Mesothelial cell of epicardium (in vitro differentiated cells): ENCODE measurements around the gene COTL1. TPM values are rescaled to one million over a fixed set of nuclear protein-coding genes. Genes with fewer than 3 reads are reported as not detected.
"Not testable (repeated sequence)": the region's sequence is repeated elsewhere in the genome, so short reads cannot be mapped to it uniquely, and the experiment has no call there.

Experiments used
- DNase-seq, 2 experiments: peaks; one replicate each; pipeline ENCODE4 v3.0.0; 2021; ENCODE audit warnings: low spot score in 2 of 2; ENCODE audit not compliant: unreplicated experiment in 2 of 2
- H3K27ac Mint-ChIP-seq: 2 replicates; pipeline ENCODE4 v1.8.0; 2021; ENCODE audit warnings: mixed read lengths
- H3K27me3 Mint-ChIP-seq: 2 replicates; pipeline ENCODE4 v1.8.0; 2021; ENCODE audit warnings: low read depth, mixed read lengths
- H3K36me3 Mint-ChIP-seq: 2 replicates; pipeline ENCODE4 v1.8.0; 2021; ENCODE audit warnings: mixed read lengths
- H3K4me1 Mint-ChIP-seq: 2 replicates; pipeline ENCODE4 v1.8.0; 2021; ENCODE audit warnings: mixed read lengths
- H3K4me3 Mint-ChIP-seq: 2 replicates; pipeline ENCODE4 v1.8.0; 2021; ENCODE audit warnings: mild to moderate bottlenecking, moderate library complexity, mixed read lengths
- H3K9me3 Mint-ChIP-seq: 2 replicates; pipeline ENCODE4 v1.8.0; 2021; ENCODE audit warnings: mixed read lengths
- total RNA-seq: library from RNA; stranded (reverse); gene quantifications from 3 replicates; pipeline ENCODE4 v1.2.1, GENCODE V29; 2021
- TF ChIP-seq, protein P1 (sequence below): fragments of 200-600 bp; sonication (generic); IDR thresholded peaks from one replicate; pipeline ENCODE4 v1.5.0; 2021; ENCODE audit warnings: antibody characterized with exemption; ENCODE audit not compliant: unreplicated experiment

Gene COTL1
- total RNA-seq, 1 donor from 2014 or later: 116 TPM

DNA sequence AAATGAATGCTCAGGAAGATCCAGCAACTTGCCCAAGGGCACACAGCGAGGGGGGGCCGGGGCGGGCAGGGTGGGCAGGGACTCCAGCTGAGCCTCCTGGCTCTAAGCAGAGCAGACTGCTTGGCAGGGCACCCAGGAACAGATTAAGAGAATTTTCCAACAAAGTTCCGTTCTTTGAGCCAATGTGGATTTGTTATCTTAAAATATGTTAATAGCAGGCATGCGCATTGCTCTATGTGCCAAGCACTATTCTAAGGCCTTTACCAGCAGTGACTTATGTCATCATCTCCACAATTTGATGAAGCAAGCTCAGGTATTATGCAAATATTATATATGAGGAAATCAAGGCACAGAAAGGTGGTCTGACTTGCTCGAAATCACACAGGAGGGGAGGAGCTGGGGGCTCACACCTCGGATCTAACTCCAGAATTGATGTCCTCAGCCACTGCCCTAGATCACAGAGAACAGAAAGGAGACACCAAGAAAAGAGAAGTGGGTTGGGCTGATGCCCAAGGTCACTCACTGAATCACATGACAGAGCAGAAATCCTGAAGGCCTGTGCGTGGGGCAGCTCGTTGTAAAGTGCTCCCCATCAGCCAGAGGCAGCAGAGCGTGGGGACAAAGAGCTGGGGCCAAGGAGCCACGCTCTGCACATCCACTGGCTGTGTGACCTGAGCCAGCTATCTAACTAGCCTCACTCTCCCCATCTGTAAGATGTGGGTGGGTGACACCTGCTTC, 90.2 kb downstream of the COTL1 start:
- Mint-ChIP-seq H3K4me3 (no peak overlapping the region), H3K4me1 (peaks cover 28% of the 10 kb centered on the region), H3K27ac (peak overlapping the region; percentile 62), H3K9me3 (peaks cover 4% of the 10 kb centered on the region), H3K27me3 (no peaks in the 10 kb centered on the region), H3K36me3 (peaks cover 2% of the 10 kb centered on the region)
- TF ChIP-seq, protein P1, sequence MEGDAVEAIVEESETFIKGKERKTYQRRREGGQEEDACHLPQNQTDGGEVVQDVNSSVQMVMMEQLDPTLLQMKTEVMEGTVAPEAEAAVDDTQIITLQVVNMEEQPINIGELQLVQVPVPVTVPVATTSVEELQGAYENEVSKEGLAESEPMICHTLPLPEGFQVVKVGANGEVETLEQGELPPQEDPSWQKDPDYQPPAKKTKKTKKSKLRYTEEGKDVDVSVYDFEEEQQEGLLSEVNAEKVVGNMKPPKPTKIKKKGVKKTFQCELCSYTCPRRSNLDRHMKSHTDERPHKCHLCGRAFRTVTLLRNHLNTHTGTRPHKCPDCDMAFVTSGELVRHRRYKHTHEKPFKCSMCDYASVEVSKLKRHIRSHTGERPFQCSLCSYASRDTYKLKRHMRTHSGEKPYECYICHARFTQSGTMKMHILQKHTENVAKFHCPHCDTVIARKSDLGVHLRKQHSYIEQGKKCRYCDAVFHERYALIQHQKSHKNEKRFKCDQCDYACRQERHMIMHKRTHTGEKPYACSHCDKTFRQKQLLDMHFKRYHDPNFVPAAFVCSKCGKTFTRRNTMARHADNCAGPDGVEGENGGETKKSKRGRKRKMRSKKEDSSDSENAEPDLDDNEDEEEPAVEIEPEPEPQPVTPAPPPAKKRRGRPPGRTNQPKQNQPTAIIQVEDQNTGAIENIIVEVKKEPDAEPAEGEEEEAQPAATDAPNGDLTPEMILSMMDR: no peak
- DNase-seq: no peak

DNA sequence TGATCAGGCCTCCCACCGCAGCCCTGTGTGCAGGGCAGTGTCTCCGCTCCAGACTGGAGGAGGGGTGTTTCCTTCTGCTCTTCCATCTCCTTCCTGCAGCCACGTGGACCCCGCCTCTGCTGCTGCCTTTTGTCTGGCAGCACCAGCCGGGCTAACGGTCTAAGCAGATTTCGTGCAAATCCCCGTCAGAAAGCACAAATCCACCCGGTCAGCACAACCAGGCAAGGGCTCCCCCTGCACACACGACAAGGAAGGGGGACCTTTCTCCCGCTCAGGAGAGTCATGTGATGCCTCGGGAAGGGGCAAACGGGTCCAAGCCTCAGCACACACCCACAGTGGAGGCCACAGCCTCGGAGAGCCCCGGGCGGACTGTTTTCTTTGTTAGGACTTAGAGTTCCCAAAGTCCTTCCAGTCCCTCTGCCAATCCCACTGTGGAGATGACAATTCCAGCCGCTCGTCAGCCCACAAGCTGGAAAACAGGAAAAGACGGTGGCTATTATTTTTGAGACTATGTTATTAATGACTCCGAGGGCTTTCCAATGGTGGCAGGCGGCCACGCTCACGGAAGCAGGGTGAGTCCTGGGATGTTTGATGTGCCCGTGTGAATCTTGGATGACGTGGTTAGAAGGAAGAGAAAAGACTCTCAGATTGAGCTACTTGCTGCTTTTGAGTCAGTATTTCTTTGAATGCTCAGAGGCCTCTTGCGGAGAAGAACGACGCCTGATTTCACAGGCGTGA, 90.9 kb downstream of the COTL1 start:
- H3K9me3 Mint-ChIP-seq: peaks cover 4% of the 10 kb centered on the region
- H3K4me3 Mint-ChIP-seq: no peak overlapping the region
- H3K27ac Mint-ChIP-seq: peak overlapping the region; percentile 62

DNA sequence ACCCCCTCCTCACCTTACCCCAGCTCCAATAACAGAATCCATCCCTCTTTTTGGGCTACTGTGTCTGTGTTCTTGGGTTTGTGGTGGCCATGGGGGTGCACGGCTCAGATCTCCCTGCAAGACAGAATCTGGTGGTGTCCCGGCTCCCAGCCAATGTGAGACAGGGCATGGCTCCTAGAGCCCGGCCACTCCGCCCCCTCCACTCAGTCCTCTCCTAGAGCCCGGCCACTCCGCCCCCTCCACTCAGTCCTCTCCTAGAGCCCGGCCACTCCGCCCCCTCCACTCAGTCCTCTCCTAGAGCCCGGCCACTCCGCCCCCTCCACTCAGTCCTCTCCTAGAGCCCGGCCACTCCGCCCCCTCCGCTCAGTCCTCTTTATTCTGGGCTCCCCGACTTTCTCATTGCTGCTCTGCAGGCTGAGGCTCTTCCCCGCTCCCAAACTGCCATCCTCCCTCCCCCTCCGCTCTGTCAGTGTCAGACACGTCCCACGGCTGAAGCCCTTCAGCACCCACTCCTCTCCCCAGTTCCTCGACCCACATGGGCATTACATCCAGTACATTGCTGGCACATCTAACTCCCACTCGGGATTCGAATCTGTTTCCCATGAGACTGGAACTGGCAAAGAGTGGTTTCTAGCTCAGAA, 92.8 kb downstream of the COTL1 start:
- DNase-seq, H3K27ac Mint-ChIP-seq, H3K27me3 Mint-ChIP-seq, H3K9me3 Mint-ChIP-seq, H3K4me3 Mint-ChIP-seq, H3K36me3 Mint-ChIP-seq: not testable (repeated sequence)
- H3K4me1 Mint-ChIP-seq: peaks cover 21% of the 10 kb centered on the region

More for the DNA sequence above, 90.9 kb downstream of the COTL1 start:
- no peaks in the 10 kb centered on the region for H3K27me3 Mint-ChIP-seq
- H3K36me3 Mint-ChIP-seq: peaks cover 2% of the 10 kb centered on the region
- H3K4me1 Mint-ChIP-seq: peaks cover 21% of the 10 kb centered on the region
- TF ChIP-seq, protein P1: no peak
- DNase-seq: no peak

DNA sequence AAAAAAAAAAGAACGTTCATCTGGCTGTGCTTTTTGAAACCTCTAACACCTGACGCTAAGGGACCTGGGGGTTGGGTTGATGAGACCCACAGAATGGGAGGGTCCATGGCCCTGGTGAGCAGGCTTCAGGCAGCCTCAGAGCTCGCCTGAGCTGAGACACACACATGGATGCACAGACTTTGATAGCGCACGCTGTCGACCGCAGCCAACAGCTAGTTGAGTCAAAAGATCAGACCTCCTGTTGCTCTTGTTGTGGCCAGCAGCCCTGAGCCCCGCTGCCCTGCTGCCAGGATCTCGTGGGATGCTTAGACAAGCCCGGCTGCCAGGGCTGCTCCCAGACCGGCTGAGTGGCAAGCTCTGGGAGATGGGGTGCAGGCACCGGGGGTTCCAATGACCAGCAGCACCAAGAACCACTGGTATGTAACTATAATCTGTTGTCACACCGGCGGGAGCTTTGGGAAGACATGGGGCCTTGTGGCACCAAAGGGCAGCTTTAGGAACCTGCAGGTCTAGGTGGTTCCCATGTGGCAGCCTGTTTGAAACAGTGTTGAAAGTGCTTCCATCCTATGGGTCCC, 93.4 kb downstream of the COTL1 start:
- no peak overlapping the region for H3K4me3 Mint-ChIP-seq
- no peaks in the 10 kb centered on the region for H3K27me3 Mint-ChIP-seq
- H3K36me3 Mint-ChIP-seq: peaks cover 2% of the 10 kb centered on the region
- peaks cover 3% of the 10 kb centered on the region for H3K9me3 Mint-ChIP-seq
- TF ChIP-seq, protein P1: no peak
- DNase-seq: no peak
- H3K27ac Mint-ChIP-seq: no peak overlapping the region
- H3K4me1 Mint-ChIP-seq: peaks cover 26% of the 10 kb centered on the region

DNA sequence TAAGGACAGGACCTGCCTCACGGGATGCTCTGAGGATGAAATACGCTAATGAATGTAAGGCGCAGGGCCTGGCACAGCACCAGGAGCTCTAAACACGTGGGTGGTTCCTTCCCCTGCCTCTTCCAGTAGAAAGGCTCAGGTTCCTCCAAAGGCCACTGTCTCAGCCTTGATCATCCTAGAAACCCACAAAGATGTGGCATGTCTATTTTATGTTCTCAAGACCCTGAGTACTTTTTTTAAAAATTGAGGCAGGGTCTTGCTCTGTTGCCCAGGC, 96.4 kb downstream of the COTL1 start:
- DNase-seq: no peak
- no peaks in the 10 kb centered on the region for H3K27me3 Mint-ChIP-seq
- no peaks in the 10 kb centered on the region for H3K36me3 Mint-ChIP-seq
- H3K27ac Mint-ChIP-seq: no peak overlapping the region
- no peak overlapping the region for H3K4me3 Mint-ChIP-seq
- H3K4me1 Mint-ChIP-seq: peaks cover 25% of the 10 kb centered on the region
- TF ChIP-seq, protein P1: no peak
- H3K9me3 Mint-ChIP-seq: no peaks in the 10 kb centered on the region
